Neural cell (in vitro differentiated cells): ENCODE measurements around the gene PCP2.

Experiments used
- EZH2 ChIP-seq: fragments of 200-600, 300-800 bp; shearing (Covaris generic), sonication (generic); IDR thresholded peaks from 2 replicates; pipeline ENCODE4 v1.6.1; 2014; ENCODE audit warnings: antibody characterized with exemption, low read length, borderline replicate concordance, mild to moderate bottlenecking; ENCODE audit not compliant: insufficient read depth, poor library complexity, severe bottlenecking
- POLR2AphosphoS5 ChIP-seq: IDR thresholded peaks from 2 replicates; pipeline ENCODE4 v1.6.1; 2012
- RAD21 ChIP-seq: fragments of 450-650 bp; conservative IDR thresholded peaks from 2 replicates; pipeline ENCODE4 v1.6.1; 2014; ENCODE audit warnings: antibody characterized with exemption, mild to moderate bottlenecking, moderate library complexity
- TF ChIP-seq, protein P1 (sequence below): fragments of 450-650 bp; IDR thresholded peaks from 2 replicates; pipeline ENCODE4 v1.5.1; 2014; ENCODE audit warnings: antibody characterized with exemption, mild to moderate bottlenecking, moderate library complexity; ENCODE audit not compliant: poor library complexity, severe bottlenecking
- TF ChIP-seq, protein P2 (sequence below): IDR thresholded peaks from 2 replicates; pipeline ENCODE4 v1.6.1; 2012; ENCODE audit warnings: borderline replicate concordance

DNA sequence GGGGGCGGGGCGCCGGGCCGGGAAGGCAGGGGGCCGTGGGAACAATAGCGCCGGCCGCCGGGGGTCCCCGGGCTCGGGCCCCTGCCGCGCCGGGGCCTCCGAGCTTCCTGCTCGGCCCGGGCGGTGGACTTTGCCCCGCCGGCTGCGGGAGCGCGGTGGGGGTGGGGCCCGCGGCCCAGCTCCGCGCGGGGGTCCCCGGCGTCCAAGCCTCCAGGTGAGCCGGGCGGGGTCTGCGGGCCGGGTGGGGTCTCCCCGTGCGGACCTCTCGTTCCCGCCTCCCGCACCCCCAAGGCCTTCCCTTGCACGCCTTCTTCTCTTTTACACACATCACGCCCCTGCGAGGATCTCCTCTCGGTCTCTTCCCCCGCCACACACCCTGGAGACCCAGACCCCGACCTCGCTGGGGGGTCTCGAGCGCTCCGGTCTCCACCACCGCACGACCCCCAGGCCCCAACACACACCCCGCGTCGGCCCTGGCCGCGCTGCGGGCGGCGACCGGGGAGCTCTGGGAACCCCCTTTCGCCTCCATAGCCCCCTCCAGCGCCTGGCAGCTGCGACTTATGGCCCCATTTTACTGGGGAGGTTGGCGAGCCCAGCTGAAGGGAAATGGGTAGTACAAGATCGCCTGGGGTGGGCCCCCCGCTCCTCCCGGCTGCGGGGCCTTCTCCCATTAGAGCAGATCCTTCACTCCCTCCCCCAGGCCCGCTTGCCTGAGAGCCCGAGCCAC, 37.1 kb downstream of the PCP2 start:
- TF ChIP-seq, protein P1, sequence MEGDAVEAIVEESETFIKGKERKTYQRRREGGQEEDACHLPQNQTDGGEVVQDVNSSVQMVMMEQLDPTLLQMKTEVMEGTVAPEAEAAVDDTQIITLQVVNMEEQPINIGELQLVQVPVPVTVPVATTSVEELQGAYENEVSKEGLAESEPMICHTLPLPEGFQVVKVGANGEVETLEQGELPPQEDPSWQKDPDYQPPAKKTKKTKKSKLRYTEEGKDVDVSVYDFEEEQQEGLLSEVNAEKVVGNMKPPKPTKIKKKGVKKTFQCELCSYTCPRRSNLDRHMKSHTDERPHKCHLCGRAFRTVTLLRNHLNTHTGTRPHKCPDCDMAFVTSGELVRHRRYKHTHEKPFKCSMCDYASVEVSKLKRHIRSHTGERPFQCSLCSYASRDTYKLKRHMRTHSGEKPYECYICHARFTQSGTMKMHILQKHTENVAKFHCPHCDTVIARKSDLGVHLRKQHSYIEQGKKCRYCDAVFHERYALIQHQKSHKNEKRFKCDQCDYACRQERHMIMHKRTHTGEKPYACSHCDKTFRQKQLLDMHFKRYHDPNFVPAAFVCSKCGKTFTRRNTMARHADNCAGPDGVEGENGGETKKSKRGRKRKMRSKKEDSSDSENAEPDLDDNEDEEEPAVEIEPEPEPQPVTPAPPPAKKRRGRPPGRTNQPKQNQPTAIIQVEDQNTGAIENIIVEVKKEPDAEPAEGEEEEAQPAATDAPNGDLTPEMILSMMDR, result no peak
- TF ChIP-seq EZH2 (no peak), POLR2AphosphoS5 (peak; percentile 7), RAD21 (no peak)
- TF ChIP-seq, protein P2, sequence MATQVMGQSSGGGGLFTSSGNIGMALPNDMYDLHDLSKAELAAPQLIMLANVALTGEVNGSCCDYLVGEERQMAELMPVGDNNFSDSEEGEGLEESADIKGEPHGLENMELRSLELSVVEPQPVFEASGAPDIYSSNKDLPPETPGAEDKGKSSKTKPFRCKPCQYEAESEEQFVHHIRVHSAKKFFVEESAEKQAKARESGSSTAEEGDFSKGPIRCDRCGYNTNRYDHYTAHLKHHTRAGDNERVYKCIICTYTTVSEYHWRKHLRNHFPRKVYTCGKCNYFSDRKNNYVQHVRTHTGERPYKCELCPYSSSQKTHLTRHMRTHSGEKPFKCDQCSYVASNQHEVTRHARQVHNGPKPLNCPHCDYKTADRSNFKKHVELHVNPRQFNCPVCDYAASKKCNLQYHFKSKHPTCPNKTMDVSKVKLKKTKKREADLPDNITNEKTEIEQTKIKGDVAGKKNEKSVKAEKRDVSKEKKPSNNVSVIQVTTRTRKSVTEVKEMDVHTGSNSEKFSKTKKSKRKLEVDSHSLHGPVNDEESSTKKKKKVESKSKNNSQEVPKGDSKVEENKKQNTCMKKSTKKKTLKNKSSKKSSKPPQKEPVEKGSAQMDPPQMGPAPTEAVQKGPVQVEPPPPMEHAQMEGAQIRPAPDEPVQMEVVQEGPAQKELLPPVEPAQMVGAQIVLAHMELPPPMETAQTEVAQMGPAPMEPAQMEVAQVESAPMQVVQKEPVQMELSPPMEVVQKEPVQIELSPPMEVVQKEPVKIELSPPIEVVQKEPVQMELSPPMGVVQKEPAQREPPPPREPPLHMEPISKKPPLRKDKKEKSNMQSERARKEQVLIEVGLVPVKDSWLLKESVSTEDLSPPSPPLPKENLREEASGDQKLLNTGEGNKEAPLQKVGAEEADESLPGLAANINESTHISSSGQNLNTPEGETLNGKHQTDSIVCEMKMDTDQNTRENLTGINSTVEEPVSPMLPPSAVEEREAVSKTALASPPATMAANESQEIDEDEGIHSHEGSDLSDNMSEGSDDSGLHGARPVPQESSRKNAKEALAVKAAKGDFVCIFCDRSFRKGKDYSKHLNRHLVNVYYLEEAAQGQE, result no peak
